VCaP (cell line): ENCODE measurements around the gene GRAP2.

Source experiments
- H3K27ac ChIP-seq: fragments of 450-650 bp; 2 replicates; pipeline ENCODE4 v1.5.1; 2017
- CTCF ChIP-seq: fragments of 450-650 bp; conservative IDR thresholded peaks from 2 replicates; pipeline ENCODE4 v1.5.1; 2017; ENCODE audit warnings: mild to moderate bottlenecking, moderate library complexity

GRAP2 gene

GRCh38 chr22:39994566-39995392 is 93.9 kb downstream of the GRAP2 start, which contains the start of gene FAM83F:
Gene FAM83F (plus strand): TSS chr22:39994954. CDS start chr22:39995043, 89 bp downstream.
- TF ChIP-seq CTCF: no peak
- H3K27ac ChIP-seq: peak within 1 kb of the TSS; percentile 71

DNA sequence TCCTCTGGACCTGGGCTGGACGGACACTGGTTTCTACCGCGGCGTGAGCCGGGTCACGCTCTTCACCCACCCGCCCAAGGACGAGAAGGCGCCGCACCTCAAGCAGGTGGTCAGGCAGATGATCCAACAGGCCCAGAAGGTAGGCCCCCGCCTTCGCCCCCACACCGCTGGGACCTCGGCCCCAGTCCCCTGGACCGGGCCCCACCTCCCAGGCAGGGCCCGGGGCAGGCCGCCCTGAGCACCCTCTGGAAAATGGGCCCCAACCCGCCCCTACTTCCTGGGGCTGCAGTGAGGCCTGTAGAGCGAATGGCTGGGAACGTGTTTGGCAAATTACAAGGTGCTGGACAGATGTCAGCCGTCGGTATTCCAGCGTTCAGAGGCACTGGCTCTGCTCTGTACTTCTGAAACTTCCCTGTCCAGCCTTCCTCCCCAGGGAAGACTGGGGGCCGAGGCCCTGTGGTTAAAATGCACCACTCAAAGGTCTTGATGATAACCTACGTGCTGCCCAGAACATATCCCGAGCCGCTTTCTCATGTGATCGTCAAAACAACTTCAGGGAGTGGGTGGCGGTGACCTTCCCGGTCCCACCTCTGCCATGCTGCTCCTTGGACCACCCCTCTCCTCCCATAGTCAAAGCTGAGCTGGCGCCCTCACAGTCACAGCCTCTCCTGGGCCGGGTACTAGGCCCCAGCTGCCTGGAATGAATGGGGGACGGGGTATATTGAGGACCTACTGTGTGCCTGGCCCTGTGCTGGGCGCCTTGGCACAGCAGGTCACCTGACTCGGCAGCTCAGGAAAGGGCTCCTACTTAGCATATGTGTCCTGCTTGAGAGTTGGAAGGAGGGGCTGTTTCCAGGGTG is 94.7 kb downstream of the GRAP2 start:
- peak overlapping the region; percentile 71 for H3K27ac ChIP-seq
- TF ChIP-seq CTCF: no peak

DNA sequence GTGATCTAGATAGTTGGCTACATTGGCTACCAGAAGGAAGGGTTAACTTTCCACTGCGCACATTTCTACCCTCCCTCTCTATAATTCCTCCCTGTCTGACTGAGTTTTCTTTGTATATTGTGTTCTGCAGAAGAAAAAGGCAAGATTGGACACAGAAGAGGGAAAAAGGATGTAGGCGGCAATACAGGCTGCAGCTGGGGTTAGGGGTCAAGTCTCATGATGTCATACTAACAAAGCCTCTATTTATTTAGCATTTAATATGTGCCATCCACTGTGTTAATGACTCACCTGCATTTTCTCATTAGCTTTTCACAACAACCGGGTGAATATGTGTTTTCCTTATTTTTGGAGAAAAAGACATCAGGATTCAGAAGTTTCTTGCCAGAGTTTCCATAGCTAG is 95.8 kb downstream of the GRAP2 start:
- no peak overlapping the region for H3K27ac ChIP-seq
- no peak for TF ChIP-seq CTCF

- TF ChIP-seq CTCF: no peak
- H3K27ac ChIP-seq: peak overlapping the region; percentile 75
Observed at GRCh38 chr22:39997421-39997820, 96.5 kb downstream of the GRAP2 start.

DNA sequence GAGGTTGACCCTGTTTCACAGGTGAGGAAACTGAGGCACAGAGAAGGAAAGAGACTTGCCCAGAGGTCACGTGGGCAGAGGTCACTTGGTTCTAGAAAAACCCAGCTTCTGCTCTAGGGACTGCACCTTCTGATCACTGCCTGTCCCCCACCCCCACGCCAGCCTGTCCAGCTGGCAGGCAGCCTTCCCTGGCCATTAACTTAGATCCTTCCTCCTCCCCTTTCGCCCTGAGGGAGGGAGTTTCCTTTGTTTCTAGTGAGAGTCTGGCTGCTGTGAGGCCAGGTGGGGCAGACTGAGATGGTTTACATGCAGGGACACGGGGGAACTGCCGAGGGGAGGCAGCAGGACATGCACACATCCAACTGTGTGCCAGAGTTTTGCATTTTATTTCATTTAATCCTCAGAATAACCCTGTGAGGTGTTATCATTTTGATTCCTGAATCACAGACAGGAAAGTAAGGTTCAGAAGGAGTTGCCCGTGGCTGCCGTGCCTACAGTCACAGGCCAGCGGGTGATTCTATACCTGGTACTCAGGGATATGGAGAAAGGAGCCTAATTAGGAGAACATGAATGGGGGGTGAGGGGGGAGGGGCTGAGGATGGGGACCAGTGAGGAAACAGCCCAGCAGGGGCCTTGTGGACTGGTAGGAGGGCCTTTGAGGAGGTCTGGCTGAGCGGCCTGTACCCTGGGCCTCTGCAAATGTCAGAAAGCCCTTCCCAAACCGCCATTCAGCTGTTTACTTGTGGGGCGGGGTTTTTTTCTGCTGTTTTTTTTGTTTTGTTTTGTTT is 97.2 kb downstream of the GRAP2 start:
- H3K27ac ChIP-seq: peak overlapping the region; percentile 75
- no peak for TF ChIP-seq CTCF

GRCh38 chr22:39999144-39999757 is 98.4 kb downstream of the GRAP2 start:
- TF ChIP-seq CTCF: no peak
- H3K27ac ChIP-seq: peak overlapping the region; percentile 75; the same call in 1 of the 2 replicates
